Measurements from ENCODE around the gene DGKB.
A peak's percentile ranks its signal among the peaks of the same experiment; 100 is the strongest.
"Not testable (repeated sequence)": the region's sequence is repeated elsewhere in the genome, so short reads cannot be mapped to it uniquely, and the experiment has no call there.

DGKB gene

DNA sequence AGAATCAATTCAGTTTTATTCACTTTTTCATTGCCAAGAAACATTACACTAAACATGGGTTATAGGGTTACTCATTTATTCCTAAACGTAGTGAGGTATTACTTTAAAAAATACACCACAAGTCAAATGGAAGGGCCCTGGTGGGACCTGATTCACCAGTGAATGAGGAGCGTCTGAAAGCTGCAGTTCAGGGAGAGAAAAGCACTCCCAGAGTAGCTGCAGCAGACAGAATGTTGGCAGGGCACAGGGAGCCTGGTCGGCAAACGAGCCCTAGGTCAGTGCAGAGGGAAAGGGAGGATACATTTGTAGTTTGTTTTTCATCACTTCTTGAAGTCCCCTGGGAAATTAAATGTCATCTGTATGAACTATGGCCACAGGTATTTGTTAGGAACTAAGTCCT is 551.4 kb downstream of the DGKB start:
- no peak for DNase-seq

DNA sequence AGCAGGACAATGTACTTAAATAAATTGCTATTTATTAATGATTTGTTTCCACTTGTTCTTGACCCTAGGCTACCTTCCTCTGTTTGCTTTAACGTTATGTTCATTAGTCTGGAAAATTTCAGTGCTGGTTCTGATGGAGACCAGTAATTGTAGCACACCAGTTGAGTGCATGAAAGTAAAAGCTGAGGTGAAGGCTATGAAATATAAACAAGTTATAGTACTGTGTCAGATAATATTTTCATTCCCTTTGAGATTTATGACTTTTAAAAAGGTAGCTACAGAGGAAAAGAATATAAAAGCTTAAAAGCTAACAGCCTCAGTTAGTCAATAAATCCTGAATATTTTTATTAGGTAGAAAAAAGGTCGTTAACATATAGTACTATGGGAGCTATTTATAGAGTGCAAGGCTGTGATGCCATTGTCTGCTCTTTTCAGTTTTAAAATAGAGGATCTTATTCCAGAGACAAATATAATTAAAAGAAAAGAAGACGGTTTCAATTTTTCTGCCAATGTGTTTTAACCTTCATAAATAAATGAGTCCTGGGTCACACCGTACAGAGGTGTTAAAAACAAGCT is 561.3 kb downstream of the DGKB start:
- no peak for DNase-seq

DNA sequence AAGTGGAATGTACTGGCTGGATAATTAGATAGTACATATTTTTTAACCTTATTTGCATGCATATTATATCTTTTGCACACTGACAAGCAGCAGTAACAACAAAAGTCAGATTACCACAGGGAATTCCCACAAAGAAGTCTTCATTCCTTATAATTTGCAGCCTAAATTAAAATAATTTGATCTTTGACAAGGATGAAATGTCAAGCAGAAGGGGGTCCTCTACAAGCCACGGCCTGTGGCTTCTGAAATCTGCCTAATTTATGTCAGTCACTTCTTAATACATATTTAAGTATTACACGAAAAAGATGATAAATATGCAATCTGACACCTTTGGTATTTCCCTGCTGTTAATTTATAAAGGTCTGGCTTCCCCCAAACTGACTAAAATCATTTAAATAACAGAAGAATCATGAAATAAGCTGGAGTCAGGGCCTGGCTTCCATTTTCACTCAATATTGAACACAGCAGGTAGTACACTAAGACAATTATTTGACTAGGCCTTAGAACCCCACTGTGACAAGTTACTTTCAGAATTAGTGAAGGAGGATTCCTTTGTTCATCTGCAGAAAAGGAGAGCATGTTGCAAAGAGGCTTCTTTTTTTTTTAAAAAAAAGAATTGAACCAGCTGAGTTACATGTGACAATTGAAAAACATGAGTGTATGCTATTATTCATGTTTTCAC is 562.0 kb downstream of the DGKB start:
- DNase-seq = no peak

DNA sequence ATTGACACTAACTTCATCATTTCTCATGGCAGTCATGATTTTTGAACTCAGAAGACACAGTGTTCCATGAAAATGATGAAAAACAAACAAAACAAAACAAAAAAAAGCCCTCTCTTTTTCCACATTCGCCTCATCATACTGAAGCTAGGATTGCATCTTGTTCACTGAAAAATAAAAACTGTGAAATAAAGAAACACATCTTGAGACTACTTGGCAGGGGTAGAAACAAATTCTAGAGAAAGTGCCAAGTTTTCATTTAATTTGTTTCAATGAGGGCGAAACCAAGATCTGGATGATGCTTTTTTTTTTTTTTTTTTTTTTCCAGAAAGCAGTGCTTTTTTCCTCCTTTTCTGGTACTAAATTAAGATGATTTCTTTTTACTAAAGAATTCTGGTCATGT is 562.7 kb downstream of the DGKB start:
- DNase-seq = no peak

DNA sequence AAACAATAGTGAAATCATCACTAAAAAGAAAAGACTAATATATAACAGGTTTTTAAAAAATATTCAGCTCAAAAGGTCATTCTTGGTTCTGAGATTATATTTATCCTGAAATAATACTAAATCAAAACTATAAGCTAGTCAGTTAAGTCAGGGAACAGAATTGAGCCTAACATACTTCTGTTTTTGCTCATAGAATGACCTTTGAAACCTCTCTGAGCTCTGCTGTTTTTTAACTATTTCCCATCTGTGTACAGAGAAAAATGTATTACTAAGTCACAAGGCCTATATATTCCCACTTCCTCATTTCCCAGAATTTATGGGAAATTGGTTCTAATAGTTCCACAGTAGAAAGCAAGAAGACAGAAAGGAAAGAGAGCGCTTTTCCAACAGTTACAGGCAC is 566.3 kb downstream of the DGKB start:
- DNase-seq = peak; percentile 27

DNA sequence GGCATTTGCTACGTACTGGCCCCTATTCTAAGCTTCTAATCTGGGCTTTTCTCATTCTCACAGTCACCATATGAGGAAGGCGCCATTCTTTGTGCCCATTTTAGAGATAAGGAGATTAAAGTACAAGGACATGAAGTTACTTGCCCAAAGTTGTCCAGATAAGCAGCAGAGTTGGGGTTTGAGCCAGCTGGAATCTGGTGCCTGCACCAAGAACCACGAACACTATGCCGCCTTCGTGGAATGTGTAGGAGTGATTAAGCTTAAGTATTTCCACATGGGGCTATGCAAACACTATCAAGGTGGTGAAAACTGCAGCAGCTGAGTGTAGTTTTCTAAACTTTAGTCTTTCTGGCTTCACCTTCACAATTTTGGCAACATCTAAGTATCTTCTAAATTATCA is 570.4 kb downstream of the DGKB start:
- peak; percentile 6 for DNase-seq

DNA sequence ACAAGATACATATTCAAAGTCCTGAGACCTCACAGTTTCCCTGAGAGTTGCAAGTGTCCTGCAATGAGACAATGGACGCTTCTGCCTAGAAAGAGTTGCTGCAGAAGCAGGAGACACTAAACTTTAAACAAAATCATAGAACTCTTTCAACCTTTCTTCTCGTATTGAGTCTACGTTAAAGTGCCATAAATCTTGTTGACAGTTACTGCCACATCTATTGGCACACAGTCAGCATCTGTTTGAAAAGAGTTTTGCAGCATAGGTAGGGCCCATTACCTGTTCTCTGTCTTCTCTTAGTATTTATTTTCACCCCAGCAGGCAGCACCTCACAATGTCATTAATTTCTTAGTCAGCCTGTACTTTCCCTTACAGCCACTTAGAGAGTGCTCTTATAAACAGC is 577.8 kb downstream of the DGKB start:
- no peak for DNase-seq

DNA sequence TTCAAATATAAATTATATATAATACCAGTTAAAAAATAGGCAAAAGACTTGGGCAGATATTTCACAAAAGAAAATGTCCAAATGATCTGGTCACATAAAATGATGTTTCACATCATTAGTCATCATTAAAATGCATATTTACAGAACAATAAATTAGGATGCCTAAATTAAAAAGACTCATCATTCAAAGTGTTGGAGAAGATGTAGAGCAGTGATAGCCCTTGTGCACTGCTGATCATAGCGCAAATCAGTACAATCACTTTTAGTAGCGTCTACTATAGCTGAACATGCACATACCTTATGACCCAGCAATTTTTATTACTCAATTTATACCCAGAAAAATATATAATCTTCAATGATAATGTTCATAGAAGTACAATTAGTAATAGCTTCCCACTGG is 579.8 kb downstream of the DGKB start:
- DNase-seq = no peak

DNA sequence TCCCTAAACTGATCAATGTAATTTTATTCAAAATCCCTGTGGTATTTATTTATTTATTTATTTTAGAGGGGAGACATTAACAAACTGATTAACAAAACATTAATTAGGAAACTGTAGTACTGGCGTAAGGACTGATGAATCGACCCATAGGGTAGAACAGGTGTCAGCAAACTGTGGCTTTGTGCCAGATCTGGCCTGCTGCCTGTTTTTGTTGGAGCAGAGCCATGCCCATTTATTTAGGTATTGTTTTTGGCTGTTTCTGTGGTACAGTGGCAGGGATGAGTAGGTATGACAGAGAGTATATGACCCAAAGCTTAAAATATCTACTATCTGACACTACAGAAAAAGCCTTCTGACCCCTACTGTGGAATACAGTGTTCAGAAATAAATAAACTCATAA is 580.6 kb downstream of the DGKB start:
- DNase-seq = no peak

DNA sequence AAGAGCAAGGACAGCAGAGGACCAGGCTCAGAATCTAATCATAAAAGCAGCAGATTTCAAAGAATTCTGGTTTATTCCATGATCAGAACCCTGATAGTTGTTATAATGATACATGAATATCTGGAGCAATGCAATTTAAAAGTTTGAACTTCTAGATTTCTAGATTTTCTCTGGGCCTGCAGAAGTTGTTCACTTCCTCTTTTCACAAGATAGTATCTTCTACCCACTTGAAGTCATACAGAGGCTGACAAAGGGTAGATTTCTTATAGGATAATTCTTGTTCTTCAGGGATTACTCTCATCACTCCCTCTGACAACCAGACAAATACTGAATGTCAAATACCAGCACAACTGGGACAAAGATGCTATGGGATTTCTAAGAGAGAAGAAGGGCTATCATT is 593.1 kb downstream of the DGKB start:
- no peak for DNase-seq

DNA sequence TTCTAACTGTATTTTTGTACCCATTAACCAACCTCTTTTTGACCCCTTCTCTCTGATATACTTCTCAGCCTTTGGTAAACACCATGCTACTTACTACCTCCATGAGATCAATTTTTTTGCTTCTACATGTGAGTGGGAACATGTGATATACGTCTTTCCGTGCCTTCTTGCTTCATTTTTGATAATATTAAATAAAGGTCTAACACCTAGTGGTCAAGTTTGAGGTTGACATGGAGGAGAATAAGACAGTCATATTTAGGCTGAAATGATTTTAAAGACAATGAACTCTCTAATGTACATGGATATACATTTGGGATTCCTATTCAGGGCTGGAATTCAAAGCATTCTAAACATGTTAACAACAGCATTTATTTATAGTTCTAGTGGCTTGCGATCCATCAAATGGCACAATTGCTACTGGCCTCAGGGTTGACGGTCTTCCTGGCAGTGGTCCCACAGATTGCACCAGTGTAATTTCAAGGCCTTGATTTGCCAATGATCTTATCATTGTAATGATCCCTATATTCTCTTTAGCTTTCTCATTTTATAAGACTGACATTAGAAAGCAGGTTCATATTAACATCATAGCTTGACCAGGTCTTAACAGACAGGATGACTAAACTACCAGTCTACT is 597.2 kb downstream of the DGKB start:
- DNase-seq = no peak

DNA sequence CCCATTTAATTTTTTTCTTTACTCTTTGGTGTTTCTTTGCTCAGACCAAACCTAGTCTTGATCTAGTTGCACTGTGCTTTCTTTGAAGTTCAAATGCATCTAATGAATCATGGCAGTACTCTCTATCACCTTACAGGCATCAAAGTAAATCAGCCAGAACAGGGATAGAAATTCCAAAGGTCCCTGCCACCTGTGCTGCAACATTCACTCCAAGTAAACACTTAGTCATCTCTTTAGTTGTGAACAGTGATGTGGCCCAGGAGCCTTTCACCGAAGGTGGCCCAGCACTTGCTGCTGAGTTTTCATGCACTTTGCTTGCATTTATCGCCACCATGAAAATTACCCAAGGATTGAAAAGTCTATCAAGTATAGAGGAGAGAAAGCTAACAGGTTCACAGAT is 599.0 kb downstream of the DGKB start:
- DNase-seq = no peak

DNA sequence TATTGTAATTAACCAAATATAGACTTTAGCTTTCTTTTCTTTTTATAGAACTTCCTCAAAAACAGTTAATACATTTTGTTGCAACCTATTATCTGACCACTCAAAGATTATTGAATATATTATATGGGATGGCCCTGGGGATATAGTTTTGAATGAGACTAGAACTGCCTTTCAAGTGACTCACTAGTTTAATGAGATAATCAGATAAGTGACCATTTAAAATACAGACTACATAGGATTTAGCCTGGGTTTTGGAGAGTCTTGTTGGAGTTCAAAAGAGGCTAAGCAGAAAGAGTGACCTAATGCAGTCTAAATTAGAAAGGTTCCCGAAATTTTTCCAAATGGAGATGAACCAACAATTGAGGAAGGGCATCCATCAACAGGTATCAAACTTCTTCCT is 607.9 kb downstream of the DGKB start:
- DNase-seq = no peak

DNA sequence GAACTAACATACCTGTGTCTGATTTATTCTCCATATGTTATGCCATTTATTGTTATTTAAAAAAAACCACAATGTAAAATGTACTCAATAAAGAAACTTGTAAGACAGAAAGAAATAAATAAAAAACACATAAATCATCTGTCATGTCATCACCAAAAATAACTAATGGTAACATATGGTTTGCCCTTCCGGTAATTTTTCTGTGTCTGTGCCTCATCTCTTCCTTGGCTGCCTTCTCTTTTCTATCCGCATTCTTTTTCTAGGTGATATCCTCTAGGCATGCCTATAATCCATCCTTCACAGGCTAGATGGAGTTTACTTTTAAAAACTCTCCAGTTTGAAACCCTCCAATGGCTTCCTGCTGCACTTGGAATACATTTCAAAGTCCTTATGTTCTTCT is 609.1 kb downstream of the DGKB start:
- no peak for DNase-seq

DNA sequence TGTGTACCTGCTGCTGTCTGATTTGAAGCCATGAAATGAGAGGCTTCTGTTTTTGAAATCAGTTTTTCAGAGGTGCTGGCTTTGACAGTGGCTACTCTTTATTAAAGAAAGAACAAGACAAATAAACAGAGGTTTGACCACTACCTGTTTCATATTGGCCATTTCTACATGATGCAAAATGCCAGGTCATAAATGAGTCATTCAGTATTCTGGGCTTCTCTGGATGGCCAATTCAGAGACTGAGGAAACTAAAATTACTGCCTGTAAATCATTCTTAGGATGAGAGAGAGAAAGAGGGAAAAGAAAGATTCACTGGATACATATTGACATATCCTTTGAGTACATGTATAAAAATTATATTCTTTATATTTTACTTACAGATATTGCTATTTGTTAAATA is 609.8 kb downstream of the DGKB start:
- DNase-seq = no peak

DNA sequence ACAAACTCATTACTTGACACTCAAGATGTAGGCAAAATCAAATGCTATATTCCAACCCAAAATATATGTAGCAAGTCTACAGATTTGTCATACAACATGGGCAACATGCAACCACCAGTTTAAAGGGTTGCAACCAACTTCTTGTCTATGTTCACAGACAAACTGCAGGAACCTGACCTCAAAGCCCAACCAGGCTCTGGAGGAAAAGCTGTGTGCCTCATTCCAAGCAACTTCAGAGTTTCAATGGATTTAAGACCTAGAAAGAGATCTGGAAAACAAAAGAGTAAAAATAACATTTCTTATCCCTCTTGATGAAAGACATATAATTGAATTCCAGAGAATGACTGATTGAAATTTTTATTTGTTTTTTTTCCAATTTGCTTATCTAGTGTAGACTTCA is 612.6 kb downstream of the DGKB start:
- no peak for DNase-seq

DNA sequence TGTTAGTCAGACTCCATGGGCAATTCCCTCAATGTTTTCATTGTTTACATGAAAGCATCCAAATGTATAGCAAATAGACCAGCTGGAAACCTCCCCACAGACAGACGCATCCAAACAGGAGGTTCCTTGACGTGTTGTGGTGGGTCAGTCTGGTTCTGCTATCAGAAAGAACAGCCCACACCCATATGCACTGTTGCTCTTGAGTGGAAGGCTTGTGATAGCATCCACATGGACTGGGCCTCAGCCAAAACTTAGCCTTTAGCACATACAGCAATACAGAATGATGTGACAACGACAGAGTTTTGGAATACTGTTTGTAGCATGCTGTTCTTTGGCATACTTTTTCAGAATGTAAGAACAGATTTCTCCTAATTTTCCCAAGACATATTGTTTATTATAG is 613.9 kb downstream of the DGKB start:
- no peak for DNase-seq

DNA sequence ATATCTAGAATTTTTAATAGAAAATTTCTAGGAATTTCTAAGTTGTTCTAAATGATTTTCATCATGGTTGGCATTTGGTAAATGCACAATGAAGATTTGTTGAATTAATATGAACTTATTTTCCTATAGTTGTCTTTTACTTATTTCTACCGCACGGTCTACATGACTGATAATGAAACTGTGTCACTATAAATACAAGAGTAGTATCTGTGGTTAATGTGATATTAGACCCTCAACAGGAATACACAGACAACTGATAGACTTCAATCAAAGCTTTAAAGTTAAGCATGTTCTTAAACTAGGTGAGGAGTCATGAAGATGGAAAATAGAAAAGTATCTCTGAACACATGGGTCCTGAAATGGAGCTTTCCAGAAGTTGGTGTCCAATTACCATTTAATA is 615.2 kb downstream of the DGKB start:
- no peak for DNase-seq

DNA sequence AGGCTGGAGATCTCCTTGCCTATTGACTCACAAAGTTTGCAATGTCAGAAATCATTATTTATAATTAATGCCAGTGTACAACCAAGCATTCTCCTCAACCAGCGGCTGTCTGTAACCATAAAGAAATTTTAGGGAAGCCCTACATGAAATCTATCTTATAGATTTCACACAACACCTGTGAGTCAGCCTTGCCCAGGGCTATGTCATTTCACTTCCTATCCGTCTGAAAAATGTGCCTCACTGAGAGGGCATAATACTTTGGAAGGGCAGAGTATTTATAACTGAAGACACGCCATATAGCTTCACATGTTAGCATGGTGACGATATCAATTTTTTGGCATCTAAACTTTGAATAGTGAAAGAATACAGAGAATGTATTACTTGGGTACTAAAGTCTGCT is 616.5 kb downstream of the DGKB start:
- DNase-seq = no peak

DNA sequence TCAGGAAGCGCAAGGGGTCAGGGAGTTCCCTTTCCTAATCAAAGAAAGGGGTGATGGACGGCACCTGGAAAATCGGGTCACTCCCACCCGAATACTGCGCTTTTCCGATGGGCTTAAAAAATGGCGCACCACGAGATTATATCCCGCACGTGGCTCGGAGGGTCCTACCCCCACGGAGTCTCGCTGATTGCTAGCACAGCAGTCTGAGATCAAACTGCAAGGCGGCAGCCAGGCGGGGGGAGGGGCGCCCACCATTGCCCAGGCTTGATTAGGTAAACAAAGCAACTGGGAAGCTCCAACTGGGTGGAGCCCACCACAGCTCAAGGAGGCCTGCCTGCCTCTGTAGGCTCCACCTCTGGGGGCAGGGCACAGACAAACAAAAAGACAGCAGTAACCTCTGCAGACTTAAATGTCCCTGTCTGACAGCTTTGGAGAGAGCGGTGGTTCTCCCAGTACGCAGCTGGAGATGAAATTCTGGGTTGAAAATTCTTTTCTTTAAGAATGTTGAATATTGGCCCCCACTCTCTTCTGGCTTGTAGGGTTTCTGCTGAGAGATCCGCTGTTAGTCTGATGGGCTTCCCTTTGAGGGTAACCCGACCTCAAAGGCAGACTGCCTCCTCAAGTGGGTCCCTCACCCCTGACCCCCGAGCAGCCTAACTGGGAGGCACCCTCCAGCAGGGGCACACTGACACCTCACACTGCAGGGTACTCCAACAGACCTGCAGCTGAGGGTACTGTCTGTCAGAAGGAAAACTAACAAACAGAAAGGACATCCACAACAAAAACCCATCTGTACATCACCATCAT is 623.3 kb downstream of the DGKB start:
- DNase-seq = not testable (repeated sequence)

DNA sequence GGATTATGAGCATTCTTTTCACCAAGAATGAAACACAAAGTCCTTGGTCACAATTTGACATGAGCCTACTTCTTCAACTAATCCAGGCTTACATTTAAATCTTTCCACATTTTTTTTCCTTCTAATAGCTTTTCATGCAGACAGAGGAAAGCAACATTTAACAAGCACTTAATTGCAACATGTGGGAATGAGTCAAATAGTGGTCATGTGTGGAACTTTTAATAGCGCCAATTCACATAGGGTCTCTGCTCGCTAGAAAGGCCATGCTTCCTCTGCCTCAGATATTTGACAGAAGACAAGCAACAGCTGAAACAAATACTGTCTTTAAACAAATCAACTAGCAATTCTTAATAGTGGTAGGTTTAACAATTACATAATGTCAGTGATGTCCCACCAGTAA is 627.2 kb downstream of the DGKB start:
- DNase-seq = peak; percentile 38

DNA sequence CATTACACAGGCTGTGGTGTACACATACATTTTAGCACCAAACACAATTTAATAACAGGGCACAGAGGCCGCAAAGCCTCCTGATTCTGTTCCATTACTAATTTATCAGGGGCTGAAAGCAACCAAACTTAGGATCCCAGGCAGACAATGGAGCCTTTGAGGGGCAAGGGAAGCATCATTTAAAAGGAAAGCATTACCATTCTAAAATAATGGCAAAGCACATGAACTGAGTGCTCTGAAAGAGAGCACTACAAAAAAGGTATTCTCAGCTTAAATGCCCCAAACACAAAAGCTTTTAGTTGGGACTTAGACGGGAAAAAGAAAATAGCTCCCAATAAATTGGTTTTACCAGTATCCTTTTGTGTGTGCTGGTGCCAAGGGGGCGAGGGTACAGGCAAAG is 631.1 kb downstream of the DGKB start:
- no peak for DNase-seq

DNA sequence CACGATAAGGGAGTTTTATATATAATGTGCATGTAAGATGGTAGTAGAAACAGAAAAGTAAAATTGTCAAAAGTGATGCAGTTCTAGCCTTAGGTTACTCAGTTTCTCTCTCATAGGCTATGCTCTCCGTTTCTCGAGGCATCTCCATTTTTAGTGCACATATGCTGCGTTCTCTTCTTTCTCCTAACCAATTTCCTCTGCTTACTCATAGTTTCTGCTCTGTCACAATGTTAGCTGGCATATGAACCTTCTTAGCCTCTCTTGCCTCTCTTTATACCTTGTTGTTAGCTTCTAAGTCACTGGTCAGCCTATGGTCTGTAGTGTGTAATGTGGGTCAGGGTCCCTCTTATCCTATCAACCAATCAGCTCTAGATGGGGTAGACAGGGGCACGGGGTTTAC is 632.5 kb downstream of the DGKB start:
- DNase-seq = no peak

DNA sequence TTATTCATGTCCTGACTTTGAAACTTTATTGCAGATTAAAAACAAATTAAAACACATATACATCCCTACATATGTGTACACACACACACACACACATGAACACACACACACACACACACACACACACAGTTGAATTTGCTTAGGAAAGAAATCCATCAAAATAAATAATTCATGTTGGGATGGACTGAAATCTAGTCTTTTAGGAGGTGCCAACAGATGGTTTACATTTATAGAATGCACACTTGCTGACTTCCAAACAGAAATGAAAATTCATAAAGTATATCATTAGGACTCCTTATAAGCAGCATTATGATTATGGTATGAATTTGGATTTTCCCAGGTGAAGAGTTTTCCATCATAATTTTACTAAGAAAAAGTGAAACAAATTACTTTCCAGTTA is 642.5 kb downstream of the DGKB start:
- no peak for DNase-seq

All from HCEC 1CT (cell line).